GM12878 (cell line): ENCODE measurements around the gene NAT9.

ENCODE experiments used
- CBFB ChIP-seq: IDR thresholded peaks from 2 replicates; pipeline ENCODE4 v1.6.1; 2016; ENCODE audit warnings: antibody characterized with exemption, low read depth
- HCFC1 ChIP-seq: fragments of 150-350 bp; IDR thresholded peaks from 2 replicates; pipeline ENCODE4 v1.6.1; 2014; ENCODE audit warnings: low read length
- POLR2A ChIP-seq: IDR thresholded peaks from 2 replicates; pipeline ENCODE4 v1.6.1; 2011; ENCODE audit warnings: low read depth, mild to moderate bottlenecking, low read length
- SPI1 ChIP-seq: IDR thresholded peaks from 2 replicates; pipeline ENCODE4 v1.6.1; 2011; ENCODE audit warnings: low read depth, mild to moderate bottlenecking, low read length, moderate library complexity, borderline replicate concordance; ENCODE audit not compliant: insufficient read depth

DNA sequence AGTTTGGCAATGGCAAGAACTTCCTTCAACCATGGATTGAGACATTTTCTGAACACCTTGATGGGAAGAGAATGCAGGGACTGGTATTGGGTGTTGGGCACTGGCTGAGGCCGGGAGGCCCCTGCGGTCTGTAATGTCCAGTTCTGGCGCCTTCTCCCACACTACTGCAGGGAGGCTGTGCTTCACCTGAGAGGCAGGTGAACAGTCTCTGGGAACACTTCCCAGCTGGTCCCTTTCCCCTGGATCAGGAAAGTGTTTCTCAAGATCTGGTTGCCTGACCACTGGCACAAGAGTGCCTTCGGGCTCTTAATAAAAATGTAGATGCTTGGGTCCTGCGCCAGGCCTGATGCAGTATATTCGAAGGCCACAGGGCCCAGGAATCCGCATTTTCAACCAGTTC is 28.5 kb upstream of the NAT9 start:
- TF ChIP-seq CBFB = no peak
- TF ChIP-seq SPI1 = no peak
- TF ChIP-seq POLR2A = no peak
- no peak for TF ChIP-seq HCFC1
